ENCODE measurements around the gene FAM149A. TPM values are rescaled to one million over a fixed set of nuclear protein-coding genes. Genes with fewer than 3 reads are reported as not detected.

Gene FAM149A
- polyA plus RNA-seq, 2 of the 4 experiments (the other 2 are of a cell fraction), result 1.8 to 3.0 TPM

DNA sequence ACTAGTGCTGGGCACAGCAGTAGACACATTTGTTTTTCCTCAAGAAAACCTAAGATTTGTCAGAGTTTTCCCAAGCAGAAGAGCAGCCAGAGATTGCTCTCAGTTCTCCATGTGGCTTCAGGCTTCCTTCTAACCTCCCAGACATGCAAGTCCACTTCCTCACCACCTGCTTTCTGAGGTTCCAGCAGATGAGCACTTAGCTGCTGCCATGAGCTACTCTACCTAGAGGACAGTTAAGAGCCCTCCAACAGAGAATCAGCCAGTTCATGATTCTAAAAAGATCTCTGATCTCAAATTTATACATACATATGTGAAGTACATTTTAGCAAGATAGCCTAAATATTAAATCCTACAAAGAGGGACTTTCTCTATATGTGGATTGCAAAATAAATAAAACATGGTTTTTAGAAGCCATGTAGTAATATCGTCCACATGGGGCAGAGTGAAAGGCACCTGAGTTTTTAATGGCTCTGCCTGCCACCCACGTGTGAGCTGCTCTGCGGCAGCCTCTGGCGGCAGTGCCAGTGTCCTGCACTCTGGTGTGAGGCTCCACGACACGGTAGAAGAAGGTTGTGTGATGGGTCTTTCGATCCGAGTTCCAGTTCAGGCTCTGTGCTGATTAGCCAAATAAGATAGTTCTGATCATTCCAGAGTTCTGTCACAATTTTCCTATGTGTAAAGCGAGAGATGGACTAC is 97.2 kb downstream of the FAM149A start:
- ChIA-PET POLR2A (no interaction called here), CTCF (interaction anchor here (1.1 to 1.4 kb wide), 2 partner anchors 10 to 40 kb away, joined by 3 to 6 read pairs; no protein-coding TSS in a partner anchor)
- peak; percentile 42 for TF ChIP-seq USF2 (IDR thresholded peaks at IDR 0.05)
- TF ChIP-seq RAD21 (conservative IDR thresholded peaks at IDR 0.05 in 1 of 2, IDR thresholded peaks at IDR 0.05 in 1 of 2), result peak; percentile 16 to 46; a peak in 2 of 5 replicates
- TF ChIP-seq HMGXB4 (CRISPR knock-in tag; IDR thresholded peaks at IDR 0.05; ENCODE audit: borderline replicate concordance), result no peak
- TF ChIP-seq MAFK (IDR thresholded peaks at IDR 0.05; ENCODE audit: partially characterized antibody), result no peak
- no peak for TF ChIP-seq ATOH8 (CRISPR knock-in tag; IDR thresholded peaks at IDR 0.05; ENCODE audit: low read depth)
- TF ChIP-seq, protein P1, sequence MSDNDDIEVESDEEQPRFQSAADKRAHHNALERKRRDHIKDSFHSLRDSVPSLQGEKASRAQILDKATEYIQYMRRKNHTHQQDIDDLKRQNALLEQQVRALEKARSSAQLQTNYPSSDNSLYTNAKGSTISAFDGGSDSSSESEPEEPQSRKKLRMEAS (IDR thresholded peaks at IDR 0.05), result peak; percentile 81
- TF ChIP-seq RCOR1 (IDR thresholded peaks at IDR 0.05; ENCODE audit: low read depth, low read length), result no peak
- TF ChIP-seq SMC3 (IDR thresholded peaks at IDR 0.05), result peak; percentile 38; the same call in 1 of the 3 replicates
- peak; percentile 45; the same call in 2 of the 3 replicates for TF ChIP-seq CTCF (IDR thresholded peaks at IDR 0.05)
- peak; percentile 98 to 100 for ATAC-seq
- no peak overlapping the region for H3K4me3 ChIP-seq
- DNase-seq (ENCODE audit: low read depth in 1 of 2, low spot score in 1 of 2), result peak; percentile 64 to 67
- 11% methylated on average over 9 of the region's 9 CpGs for WGBS (ENCODE audit: missing lambda C conversion rate)
- no peaks in the 10 kb centered on the region for H3K9me3 ChIP-seq
- H3K4me2 ChIP-seq, result peak overlapping the region; percentile 48; the same call in 2 of the 3 replicates
- no peak overlapping the region for H3K27ac ChIP-seq
- FAIRE-seq, result no peak
- no peaks in the 10 kb centered on the region for H3K4me1 ChIP-seq

GRCh38 chr4:186202490-186203140 is 98.1 kb downstream of the FAM149A start:
- Histone ChIP-seq H3K4me3 (no peak overlapping the region), H3K4me1 (no peaks in the 10 kb centered on the region), H3K9me3 (no peaks in the 10 kb centered on the region), H3K27ac (no peak overlapping the region), H3K4me2 (no peak overlapping the region)
- FAIRE-seq (no peak), DNase-seq (ENCODE audit: low read depth in 1 of 2, low spot score in 1 of 2) (no peak), ATAC-seq (no peak)
- WGBS (ENCODE audit: missing lambda C conversion rate), result 75% methylated on average over 8 of the region's 8 CpGs
- TF ChIP-seq HEYL (CRISPR knock-in tag; IDR thresholded peaks at IDR 0.05) (no peak), KDM1A (IDR thresholded peaks at IDR 0.05; ENCODE audit: low read depth) (no peak), POLR2A (IDR thresholded peaks at IDR 0.05; ENCODE audit: low read length) (no peak)
- ChIA-PET POLR2A (no interaction called here), CTCF (interaction anchor here (1.4 kb wide), 1 partner anchor 11 kb away, joined by 3 read pairs; no protein-coding TSS in a partner anchor)

DNA sequence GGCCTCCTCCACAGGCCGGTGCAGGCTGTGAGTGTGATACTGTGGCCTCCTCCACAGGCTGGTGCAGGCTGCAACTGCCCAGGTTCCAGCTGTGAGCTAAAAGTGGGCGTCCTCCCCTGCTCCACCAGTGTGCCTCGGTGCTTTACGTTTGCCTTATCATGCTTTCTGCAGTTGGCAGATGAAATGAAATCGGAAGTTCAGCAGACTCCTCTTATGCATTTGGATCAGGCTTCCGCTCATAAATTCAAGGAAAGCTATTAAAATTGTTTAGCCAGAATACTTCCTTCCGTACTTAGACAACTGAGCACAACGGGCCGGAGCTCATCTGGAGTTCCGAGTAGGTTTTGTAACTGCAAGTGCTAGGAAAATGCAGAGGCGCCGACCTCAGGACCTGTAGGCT is 98.9 kb downstream of the FAM149A start:
- H3K4me3 ChIP-seq, result no peak overlapping the region
- TF ChIP-seq FOSL2 (IDR thresholded peaks at IDR 0.05) (no peak), FOSL2 (CRISPR knock-in tag; IDR thresholded peaks at IDR 0.05) (no peak), NPAS2 (CRISPR knock-in tag; IDR thresholded peaks at IDR 0.05; ENCODE audit: borderline replicate concordance) (no peak), EHF (CRISPR knock-in tag; IDR thresholded peaks at IDR 0.05) (no peak), BHLHE40 (IDR thresholded peaks at IDR 0.05; ENCODE audit: low read depth, low read length) (no peak), ATOH8 (CRISPR knock-in tag; IDR thresholded peaks at IDR 0.05; ENCODE audit: low read depth) (no peak), NR3C1 (IDR thresholded peaks at IDR 0.05) (no peak), MAFK (IDR thresholded peaks at IDR 0.05; ENCODE audit: partially characterized antibody) (no peak), PBX3 (IDR thresholded peaks at IDR 0.05) (no peak), CTCF (IDR thresholded peaks at IDR 0.05) (no peak)
- TF ChIP-seq, protein P2, sequence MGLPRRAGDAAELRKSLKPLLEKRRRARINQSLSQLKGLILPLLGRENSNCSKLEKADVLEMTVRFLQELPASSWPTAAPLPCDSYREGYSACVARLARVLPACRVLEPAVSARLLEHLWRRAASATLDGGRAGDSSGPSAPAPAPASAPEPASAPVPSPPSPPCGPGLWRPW (IDR thresholded peaks at IDR 0.05), result no peak
- TF ChIP-seq, protein P1 (IDR thresholded peaks at IDR 0.05), result no peak
- WGBS (ENCODE audit: missing lambda C conversion rate), result 91% methylated on average over 9 of the region's 12 CpGs
- no peak for FAIRE-seq
- H3K9me3 ChIP-seq, result no peaks in the 10 kb centered on the region
- no peaks in the 10 kb centered on the region for H3K4me1 ChIP-seq
- no peak for DNase-seq (ENCODE audit: low read depth in 1 of 2, low spot score in 1 of 2)
- ChIA-PET CTCF (no interaction called here), POLR2A (no interaction called here)
- H3K4me2 ChIP-seq, result no peak overlapping the region
- H3K27ac ChIP-seq, result no peak overlapping the region
- no peak for ATAC-seq

Data from A549 (cell line).